GM04504 (cell line): Measurements from ENCODE around the gene MORN1.

Source experiments
- DNase-seq: peaks from one replicate; pipeline ENCODE4 v3.0.0-alpha.2; 2012; ENCODE audit warnings: low read depth

MORN1 gene

DNA sequence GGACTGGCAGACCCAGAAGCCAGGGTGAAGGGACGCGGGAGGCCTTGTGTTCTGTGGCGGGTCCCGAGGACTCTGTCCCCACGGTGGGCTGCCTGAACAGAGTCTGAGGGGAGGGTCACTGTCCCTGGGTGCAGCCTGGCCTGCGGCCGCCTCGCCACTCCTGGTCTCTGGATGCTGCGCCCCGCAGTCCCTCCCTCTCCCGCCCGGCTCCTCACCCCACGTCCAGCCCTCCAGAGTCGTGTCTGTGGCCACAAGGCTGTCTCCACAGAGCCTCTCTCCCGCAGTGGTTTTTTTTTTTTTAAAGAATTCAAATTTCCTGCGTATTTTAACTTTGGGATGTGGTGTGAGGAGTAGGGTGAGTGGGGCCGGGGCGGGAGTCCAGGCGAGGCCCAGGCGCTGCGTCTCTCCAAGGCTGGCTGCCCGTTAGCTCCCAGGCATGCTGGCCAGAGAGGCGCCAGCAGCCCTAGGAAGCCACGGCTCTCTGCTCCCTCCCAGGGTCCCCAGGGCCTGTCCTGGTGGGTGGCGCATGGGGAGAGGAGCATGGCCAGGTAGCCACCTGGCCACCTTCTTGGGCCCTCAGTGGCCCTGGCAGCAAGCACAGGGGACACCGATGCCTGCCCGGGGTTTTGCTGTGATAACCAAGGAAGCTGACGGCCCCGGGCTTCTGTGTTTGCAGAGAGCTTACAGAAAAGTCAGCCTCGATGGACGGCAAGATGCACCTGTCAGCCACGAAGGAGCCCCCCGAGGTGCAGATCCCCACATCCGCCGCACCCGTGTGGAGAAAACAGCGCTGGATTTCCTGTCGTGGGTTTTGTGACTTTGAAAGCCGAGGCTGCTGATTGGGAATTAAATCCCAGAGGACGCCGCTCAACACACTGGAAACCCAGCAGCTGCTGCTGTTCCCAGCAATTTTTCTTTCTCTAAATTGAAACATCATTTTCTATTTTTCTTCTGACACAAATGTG, 72.8 kb downstream of the MORN1 start:
- DNase-seq = no peak

GRCh38 chr1:2317230-2318065, 73.9 kb downstream of the MORN1 start:
- no peak for DNase-seq

- no peak for DNase-seq
Measured at GRCh38 chr1:2316451-2316961, 74.8 kb downstream of the MORN1 start.

- DNase-seq = no peak
Measured at GRCh38 chr1:2315674-2316450, 75.5 kb downstream of the MORN1 start.

DNA sequence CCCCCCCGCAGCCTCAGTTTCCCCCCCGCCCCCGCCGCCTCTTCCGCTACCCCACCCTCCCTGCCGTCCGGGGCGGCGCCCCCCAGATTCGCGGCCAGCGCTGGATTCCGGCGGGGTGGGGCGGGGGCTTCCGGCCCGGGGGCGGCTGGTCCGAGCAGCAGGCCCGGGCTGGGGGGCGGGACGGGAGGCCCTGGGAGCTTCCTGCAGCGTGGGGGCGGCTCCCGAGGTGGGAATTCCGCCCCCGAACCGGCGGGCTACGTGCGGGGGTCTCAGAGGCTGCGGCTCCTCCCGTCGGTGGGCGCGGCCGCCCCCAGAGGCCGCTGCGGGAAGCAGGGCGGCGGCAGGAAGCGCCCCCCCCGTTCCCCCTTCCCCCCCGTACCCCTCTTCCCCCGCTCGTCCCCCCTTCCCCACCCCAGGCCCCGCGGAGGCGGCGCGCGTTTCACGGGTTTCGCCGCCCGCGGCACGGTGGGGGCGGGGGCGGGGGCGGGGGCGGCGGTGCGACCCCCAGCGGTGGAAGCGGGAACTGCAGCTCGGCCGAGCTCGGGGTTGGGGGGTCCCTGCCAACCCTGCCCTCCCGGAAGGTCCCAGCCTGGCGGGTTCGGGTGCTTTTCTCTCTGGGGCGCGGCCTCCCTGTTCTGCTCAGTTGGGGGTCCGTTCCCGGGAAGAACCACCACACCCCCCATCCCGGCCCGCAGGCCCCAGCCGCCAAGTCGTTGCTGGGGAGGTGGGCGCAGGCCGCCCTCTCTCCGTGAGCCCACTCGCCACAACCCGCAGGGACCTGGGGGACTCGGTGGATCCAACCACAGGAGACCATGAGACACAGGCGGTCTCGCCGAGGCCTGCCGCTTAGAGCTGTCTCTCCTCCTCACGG, 76.3 kb downstream of the MORN1 start:
- no peak for DNase-seq

GRCh38 chr1:2314273-2314802, 77.0 kb downstream of the MORN1 start:
- DNase-seq = no peak

DNA sequence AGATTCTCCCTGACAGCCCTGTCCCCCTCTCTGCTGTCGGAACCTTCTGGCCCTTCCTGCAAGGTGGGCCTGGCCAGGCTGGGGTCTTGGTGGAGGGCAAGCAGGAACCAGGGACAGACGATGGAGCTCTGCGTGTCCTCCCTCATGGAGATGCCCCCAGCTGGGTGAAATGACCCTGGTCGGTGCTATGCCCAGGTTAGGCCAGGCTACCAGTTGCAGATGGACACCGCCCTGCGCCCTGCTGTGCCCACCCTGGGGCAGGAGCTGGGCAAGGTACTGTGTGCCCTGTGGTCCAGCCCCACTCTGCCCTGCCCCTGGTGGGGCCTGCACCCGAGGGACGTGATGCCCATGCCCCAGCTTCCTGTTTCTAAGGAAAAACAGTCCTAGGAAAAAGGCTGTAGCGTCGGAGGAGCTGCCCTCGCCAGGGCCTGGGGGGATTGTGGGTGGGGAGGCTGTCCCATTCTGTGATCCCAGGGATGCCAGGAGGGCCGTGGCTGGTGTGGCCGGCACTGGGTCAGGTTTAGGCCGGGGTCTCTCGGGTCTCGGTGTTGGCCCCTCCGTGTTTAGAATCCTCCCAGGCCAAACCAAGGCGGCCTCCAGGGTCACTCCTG, 77.6 kb downstream of the MORN1 start:
- DNase-seq = no peak

DNA sequence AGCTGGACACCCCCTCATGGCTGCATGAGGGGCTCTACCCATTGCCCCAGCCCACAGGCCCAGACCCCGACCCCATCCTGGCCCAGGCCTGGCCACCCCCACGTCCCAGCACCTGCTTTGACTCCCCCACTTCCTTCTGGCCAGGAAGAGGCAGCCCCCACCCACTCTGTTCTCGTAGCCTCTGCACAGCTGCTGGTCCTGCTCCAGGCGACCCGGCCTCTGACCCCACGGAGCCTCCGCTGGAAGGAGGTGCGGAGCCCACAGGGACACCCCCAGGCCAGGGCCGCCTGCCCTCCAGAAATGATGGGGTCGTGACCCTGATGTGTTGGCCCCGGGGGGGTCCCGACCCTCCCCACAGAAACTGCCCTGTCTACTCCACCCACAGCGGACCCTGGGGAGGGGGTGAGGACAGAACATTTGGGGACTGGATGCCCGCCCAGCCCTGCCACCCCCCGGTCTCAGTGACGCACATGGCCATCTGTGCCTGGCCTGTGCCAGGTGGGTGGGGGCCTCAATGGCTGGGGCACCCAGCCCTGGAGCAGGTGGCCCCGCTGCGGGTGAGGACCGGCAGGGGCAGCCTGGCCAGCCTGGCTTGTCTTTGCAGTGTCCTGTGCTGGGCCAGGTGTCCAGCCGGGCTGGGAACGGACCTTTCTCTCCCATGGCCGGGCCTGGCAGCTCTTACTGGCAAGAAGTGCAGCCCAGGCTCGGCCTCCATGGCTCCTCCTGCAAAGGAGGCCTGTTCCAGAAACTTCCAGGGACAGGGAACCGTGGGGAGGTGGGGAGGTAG, 78.6 kb downstream of the MORN1 start:
- DNase-seq = no peak

- DNase-seq = no peak
Measured at GRCh38 chr1:2312160-2312514, 79.2 kb downstream of the MORN1 start.

DNA sequence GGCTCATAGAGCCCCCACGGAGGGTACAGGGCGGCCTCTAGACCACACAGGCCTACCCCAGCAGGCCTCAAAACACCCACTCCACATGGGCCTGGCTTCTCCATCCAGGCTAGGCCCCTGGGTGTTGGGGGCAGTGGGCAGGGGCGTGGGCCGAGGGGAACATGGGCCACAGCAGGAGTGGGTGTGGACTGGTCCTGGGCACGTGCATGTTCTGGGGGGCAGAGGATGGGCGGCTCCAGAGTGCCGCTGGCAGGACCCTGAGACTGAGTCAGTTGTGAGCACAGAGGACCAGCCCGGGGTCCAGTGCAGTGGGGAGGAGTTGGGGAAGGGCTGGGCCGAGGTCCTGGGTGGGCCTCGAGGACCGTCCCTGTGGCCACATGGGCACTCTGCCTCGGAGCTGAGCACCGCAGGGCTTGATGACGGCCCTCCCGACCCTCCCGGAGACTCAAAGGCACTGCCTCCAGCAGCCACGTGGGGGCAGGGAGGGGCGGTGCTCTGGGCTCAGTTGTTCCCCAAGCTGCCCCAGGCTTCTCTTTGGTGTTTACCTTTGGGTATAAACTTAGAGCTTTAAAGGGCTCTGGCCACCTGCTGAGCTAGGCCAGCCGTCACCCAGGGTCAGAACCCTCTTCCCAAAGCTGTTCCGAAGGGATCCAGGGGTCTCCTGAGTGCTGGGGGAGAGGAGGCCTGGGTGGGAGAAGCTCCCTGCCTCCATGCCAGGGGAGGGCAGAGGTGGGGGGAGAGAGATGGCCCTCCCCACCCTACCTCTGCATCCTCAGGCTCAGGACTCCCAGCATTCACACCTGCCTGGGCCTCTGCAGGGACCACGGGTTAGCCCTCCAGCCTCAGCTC, 79.9 kb downstream of the MORN1 start:
- DNase-seq = no peak

DNA sequence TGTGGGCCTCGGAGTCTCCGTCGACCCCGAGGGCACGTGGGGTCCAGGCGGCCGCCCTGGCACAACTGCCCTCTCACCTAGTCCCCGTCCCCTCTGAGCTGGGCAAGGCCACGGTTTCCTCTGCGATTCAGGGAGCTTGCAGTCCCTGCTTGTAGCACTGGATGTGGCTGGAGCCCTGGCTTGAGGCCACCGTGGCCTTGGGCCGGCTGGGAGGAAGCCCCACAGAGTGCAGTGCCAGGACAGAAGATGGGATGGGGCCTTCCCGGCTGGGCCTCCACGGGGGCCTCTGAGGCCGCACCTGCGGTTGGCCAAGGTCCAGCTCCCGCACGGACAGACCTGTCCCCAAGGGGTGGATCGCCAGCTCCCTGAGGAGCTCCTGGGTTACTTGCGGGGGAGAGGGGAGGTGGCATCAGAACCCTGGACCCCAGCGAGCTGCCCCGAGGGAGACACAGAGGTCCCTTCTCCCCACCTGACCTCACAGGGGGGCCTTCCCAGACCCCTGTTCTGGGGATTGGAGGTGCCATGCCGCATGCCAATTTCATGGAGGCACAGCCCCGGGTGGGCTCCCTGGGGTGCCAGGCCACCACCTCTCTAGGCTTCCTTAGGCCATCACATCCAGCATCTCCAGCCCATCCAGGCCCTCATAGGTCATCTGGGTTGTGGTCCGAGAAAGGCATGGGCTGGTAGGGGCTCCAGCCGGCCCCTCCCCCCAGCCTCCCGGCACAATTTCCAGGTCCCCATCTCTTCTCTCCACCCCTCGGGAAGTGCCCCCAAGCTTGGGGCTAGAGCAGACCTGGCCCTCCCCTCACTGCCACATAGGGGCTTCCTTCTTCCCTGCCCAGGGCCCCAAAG, 80.8 kb downstream of the MORN1 start:
- no peak for DNase-seq

DNA sequence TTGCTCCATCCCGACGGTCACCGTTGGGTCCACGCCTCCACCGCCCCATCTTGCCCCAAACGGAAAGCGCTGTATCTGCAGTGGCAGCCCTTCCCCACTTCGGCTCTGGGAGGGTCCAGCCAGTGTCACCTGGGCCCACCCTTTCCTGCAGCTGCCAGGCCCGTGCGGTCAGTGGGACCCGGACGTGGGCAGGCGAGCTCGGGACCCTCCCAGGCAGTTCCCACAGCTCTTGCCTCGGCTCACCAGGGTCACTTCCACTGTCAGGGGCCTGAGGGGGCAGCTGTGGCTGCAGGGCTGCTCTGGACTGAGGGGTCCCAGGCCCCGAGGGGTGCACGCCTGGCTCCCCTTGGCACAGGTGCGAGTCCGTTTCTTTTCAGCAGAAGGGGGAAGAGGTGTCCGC, 82.5 kb downstream of the MORN1 start:
- DNase-seq = no peak

DNA sequence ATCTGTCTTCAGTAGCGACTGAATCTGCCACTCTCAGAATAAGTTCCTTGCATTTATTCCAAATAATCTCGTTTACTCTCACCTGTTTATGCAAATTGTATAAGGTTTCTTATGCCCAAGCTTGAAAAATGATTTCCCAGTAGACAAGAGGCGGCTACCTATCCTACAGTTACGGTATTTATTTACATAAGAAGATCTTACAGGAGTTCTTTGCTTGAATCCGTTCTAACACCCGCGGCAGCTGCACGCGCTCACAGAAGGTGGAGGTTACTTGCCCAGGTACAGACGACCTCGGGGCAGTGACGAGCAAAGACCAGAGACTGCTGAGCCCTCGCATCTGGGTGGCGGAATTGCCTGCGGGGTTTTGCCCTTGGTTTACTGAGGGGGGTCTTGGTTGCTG, 83.4 kb downstream of the MORN1 start:
- no peak for DNase-seq

GRCh38 chr1:2307064-2307605, 84.2 kb downstream of the MORN1 start:
- no peak for DNase-seq

GRCh38 chr1:2306151-2306978, 85.0 kb downstream of the MORN1 start:
- no peak for DNase-seq

- no peak for DNase-seq
Measured at GRCh38 chr1:2304921-2305681, 86.3 kb downstream of the MORN1 start.
